GM10248 (cell line): ENCODE results near the gene NRXN2.

ENCODE experiments used
- CTCF ChIA-PET: fragments of 300-600 bp; sonication (Branson Sonifier 250); formaldehyde crosslinking; extraction: SDS; loops from one replicate; lab custom pipeline; 2021; ENCODE audit warnings: antibody characterized with exemption; lab: Yijun Ruan, JAX
- POLR2A ChIA-PET: fragments of 350-650 bp; sonication (Branson Sonifier 250); formaldehyde crosslinking; extraction: SDS; loops from one replicate; lab custom pipeline; 2020; ENCODE audit warnings: antibody characterized with exemption; lab: Yijun Ruan, JAX
- DNase-seq: peaks from one replicate; pipeline ENCODE4 v3.0.0; 2012; ENCODE audit errors: extremely low spot score
- TF ChIP-seq, protein P1 (sequence below): IDR thresholded peaks from 2 replicates; pipeline ENCODE4 v1.5.1; 2012; ENCODE audit warnings: mild to moderate bottlenecking, low read depth; ENCODE audit errors: extremely low read depth, missing control alignments, control extremely low read depth

NRXN2 gene

DNA sequence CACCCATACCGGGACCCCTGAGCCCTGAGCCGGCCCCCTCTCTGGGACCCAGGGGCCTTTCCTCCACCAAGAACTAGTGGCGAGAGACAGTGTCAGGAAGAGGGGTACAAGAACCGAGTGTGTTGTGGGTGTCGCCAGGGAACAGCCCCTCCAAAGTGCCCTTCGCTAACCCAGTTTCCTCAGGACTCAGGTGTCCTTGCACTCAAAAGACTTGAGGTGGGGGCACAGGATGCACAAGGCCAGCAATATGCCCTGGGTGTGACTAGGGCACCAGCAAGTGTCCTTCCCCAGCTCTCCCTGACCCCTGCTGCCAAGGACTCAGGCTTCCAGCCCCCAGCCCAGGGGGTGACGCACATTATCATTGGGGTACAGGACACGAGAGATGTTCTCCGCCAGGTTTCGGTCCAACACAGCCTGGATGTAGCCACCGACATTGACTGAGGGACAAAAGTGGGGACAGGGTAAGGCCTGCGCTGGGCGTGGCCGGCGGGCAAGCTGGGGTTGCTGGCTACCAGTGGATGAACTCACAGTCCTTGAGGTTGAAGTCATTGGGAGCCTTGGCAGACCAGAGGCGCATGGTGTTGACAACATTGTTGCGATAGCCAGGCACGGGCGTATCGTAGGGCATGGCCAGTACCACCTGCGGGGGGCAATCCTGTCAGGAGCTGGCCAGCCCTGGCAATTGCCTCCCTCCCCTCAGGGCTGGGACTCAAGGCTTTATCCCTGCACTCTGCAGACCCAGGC, 32.1 kb upstream of the NRXN2 start:
- CTCF ChIA-PET, result interaction anchor here (1.0 to 1.4 kb wide), 3 partner anchors 9 to 400 kb away, joined by 3 to 6 read pairs (median 4); no protein-coding TSS in a partner anchor
- TF ChIP-seq, protein P1, sequence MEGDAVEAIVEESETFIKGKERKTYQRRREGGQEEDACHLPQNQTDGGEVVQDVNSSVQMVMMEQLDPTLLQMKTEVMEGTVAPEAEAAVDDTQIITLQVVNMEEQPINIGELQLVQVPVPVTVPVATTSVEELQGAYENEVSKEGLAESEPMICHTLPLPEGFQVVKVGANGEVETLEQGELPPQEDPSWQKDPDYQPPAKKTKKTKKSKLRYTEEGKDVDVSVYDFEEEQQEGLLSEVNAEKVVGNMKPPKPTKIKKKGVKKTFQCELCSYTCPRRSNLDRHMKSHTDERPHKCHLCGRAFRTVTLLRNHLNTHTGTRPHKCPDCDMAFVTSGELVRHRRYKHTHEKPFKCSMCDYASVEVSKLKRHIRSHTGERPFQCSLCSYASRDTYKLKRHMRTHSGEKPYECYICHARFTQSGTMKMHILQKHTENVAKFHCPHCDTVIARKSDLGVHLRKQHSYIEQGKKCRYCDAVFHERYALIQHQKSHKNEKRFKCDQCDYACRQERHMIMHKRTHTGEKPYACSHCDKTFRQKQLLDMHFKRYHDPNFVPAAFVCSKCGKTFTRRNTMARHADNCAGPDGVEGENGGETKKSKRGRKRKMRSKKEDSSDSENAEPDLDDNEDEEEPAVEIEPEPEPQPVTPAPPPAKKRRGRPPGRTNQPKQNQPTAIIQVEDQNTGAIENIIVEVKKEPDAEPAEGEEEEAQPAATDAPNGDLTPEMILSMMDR, result no peak
- DNase-seq, result no peak

DNA sequence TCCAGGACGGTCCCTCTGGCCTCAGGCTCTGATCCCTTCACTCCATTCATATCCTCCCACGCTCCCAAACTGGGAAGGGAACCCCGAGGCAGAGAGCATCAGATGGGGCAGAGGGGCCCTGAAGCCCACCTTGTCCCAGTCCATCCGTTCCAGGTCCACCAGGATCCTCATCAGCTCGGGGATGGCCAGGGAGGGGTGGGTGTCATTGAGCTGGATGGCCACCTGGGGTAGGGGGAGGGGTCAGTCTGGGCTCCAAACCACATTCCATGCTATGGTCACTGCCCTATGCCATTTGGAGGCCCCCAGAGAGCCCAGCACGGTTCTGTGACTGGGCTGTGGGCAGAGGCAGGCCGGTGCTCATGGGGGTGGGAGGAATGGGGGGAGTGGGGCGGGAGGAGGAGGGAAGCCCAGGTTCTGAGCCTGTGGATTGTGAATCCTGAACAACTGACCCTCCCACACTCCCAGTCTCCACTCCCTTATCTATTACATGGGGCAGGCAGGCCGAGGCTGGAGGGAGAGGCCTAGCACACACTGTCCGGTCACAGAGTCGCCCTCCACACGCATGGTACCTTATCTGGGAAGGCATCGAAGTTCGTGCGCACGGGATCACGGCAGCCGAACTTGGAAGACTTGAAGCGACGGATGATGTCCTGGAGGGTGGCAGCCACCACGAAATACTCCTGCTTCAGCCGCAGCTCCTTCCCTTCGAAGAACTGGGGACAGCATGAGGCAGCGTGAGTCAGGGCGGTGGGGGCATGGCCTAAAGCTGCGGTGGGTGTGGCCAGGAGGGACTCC, 31.3 kb upstream of the NRXN2 start:
- TF ChIP-seq, protein P1, result no peak
- ChIA-PET POLR2A (no interaction called here), CTCF (interaction anchor here (1.0 to 1.3 kb wide), 3 partner anchors 9 to 17 kb away, joined by 3 to 6 read pairs (median 3); no protein-coding TSS in a partner anchor)
- no peak for DNase-seq

More for the DNA sequence above, 32.1 kb upstream of the NRXN2 start:
- POLR2A ChIA-PET, result interaction anchor here (0.5 kb wide), 1 partner anchor 145 kb away, joined by 5 read pairs; no protein-coding TSS in a partner anchor

DNA sequence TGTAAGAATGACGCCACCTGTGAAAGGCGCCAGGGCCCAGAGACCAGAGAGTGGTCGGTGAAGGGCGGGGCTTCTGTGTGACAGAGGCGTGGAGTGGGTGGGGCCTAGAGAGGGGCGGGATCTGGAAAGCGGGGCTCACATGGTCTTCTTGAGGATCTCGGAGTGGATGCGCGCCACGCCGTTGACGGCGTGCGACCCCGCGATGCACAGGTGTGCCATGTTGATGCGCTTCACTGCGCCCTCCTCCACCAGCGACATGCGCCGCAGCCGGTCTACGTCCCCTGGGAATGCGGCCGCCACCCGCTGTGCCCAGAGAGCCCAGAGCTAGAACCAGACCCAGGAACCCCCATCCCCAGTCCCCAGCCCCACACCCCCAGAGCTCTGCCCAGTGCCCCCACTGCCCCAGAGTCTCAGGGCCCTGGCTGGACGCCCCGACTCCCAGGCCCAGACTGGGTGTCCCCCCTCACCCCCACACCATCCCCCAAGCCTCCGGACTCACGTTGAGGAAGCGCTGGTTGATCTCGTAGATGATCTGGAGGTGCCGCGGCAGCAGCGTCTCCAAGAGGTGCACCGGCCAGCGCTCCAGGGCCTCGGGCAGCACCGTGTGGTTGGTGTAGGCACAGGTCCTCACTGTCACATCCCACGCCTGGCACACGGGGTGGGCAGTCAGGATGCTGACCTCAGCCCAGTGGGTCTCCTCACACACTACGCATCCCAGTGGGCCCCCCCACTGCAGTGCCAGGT, 30.6 kb upstream of the NRXN2 start:
- TF ChIP-seq, protein P1, result no peak
- no peak for DNase-seq
- ChIA-PET POLR2A (no interaction called here), CTCF (interaction anchor here (0.9 to 1.0 kb wide), 2 partner anchors 9 to 18 kb away, joined by 3 read pairs; partner anchors contain the start of gene RASGRP2)

DNA sequence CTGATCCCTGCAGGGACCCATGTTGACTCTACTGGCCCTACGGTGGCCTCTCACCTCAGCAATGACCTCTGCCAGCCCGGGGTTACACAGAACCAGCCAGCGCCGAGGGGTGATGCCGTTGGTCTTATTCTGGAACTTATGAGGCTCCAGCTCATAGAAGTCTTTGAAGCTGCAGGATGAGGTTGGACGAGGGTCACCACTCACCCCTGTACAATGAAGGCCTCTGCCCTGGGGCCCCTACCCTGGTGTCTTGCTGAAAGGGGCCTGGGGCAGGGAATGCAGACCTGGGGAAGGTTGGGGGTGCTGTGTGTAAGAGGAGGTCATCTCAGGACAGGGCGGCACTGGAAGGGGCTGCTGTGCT, 30.0 kb upstream of the NRXN2 start:
- POLR2A ChIA-PET, result no interaction called here
- TF ChIP-seq, protein P1, result no peak
- DNase-seq, result no peak
- CTCF ChIA-PET, result interaction anchor here (0.9 to 1.0 kb wide), 3 partner anchors 9 to 18 kb away, joined by 3 to 4 read pairs (median 3); partner anchors contain the start of gene RASGRP2

DNA sequence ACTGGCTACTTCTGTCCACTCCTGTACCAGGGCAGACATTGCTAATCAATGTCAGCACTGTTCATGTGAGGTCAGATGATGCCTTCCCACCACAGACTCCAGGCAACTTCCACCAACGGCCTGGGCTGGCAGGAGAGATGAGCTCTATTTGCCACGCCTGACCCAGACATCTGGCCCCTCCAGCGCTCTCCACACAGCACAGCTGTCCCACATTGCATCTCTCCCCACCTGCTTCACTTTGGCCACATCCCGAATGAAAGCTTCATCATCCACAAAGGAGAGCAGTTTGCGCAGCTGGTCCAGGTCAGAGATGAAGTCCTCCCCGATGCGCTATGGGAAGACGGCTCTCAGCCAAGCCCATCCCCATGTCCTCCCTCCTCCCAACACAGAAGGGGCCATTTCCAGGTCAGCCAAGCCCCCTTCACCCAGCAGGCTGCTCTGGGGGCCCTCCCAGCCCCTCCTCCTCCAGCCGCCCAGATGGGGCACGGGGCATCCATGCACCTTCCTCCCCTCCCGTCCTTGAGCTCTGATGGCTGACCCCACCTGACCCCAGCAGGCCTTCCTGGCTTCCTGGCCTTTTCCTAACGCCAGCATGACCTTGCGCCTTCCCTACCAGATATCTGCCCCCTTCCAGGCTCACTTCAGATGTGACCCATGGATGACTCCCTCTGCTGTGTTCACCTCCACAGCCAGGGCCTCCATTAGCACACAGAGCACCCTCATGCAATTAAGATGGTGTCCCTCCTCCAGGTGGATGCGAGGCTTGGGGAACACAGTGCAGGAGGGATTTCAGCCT, 29.4 kb upstream of the NRXN2 start:
- no peak for DNase-seq
- CTCF ChIA-PET, result interaction anchor here (0.9 to 1.5 kb wide), 4 partner anchors 8 to 30 kb away, joined by 3 to 4 read pairs (median 3); partner anchors contain the start of genes NRXN2 and RASGRP2

More for the DNA sequence above, 29.4 kb upstream of the NRXN2 start:
- POLR2A ChIA-PET, result no interaction called here
- TF ChIP-seq, protein P1, result no peak
